Measurements from ENCODE around the gene EPN2. TPM values are rescaled to one million over a fixed set of nuclear protein-coding genes. Genes with fewer than 3 reads are reported as not detected.

The EPN2 gene
- total RNA-seq, 2 donors from 2014 or later, result 28.8 to 67.7 TPM

GRCh38 chr17:19362277-19363113 lies 125.3 kb downstream of the EPN2 start, which contains the start of gene B9D1:
TSS of gene B9D1 (minus strand) at chr17:19362723. CDS start at chr17:19362569, 154 bp downstream.
- TF ChIP-seq CTCF (IDR thresholded peaks at IDR 0.05) (peak; percentile 98 to 100 (median 100)), POLR2AphosphoS5 (IDR thresholded peaks at IDR 0.05) (peak; percentile 91), POLR2A (IDR thresholded peaks at IDR 0.05) (no peak)
- WGBS, result under 1% methylated on average over 72 of the region's 83 CpGs
- Histone ChIP-seq H3K36me3 (no peaks in the 10 kb centered on the region), H3K4me1 (replicated peaks) (no peaks in the 10 kb centered on the region), H3K27ac (peak within 1 kb of the TSS; percentile 86 to 87), H3K9me3 (no peaks in the 10 kb centered on the region), H3K4me3 (peak within 1 kb of the TSS; percentile 61 to 69), H3K27me3 (replicated peaks; ENCODE audit: insufficient read depth) (no peaks in the 10 kb centered on the region)
- peak; percentile 91 for DNase-seq (ENCODE audit: low spot score)
- intact Hi-C loops (cut with DNase I), result loop anchor here (1.0 to 5.0 kb wide), 3 partner anchors 85 to 400 kb away; no protein-coding TSS in a partner anchor

GRCh38 chr17:19363114-19363438 lies 125.9 kb downstream of the EPN2 start:
- Histone ChIP-seq H3K9me3 (no peaks in the 10 kb centered on the region), H3K27ac (peak overlapping the region; percentile 86 to 87), H3K4me1 (replicated peaks) (no peaks in the 10 kb centered on the region), H3K36me3 (no peaks in the 10 kb centered on the region), H3K27me3 (replicated peaks; ENCODE audit: insufficient read depth) (no peaks in the 10 kb centered on the region), H3K4me3 (peak overlapping the region; percentile 61 to 69)
- 33% methylated on average over 14 of the region's 14 CpGs for WGBS
- TF ChIP-seq POLR2A (IDR thresholded peaks at IDR 0.05) (no peak), CTCF (IDR thresholded peaks at IDR 0.05) (no peak), POLR2AphosphoS5 (IDR thresholded peaks at IDR 0.05) (no peak)
- no peak for DNase-seq (ENCODE audit: low spot score)
- intact Hi-C loops (cut with DNase I), result loop anchor here (5.0 kb wide), 2 partner anchors 144 to 399 kb away; no protein-coding TSS in a partner anchor

GRCh38 chr17:19363460-19364035 lies 126.4 kb downstream of the EPN2 start:
- Histone ChIP-seq H3K9me3 (no peaks in the 10 kb centered on the region), H3K4me3 (no peak overlapping the region), H3K4me1 (replicated peaks) (no peaks in the 10 kb centered on the region), H3K36me3 (no peaks in the 10 kb centered on the region), H3K27me3 (replicated peaks; ENCODE audit: insufficient read depth) (no peaks in the 10 kb centered on the region), H3K27ac (no peak overlapping the region)
- 50% methylated on average over 6 of the region's 6 CpGs for WGBS
- DNase-seq (ENCODE audit: low spot score), result no peak
- TF ChIP-seq CTCF (IDR thresholded peaks at IDR 0.05) (no peak), POLR2A (IDR thresholded peaks at IDR 0.05) (no peak), POLR2AphosphoS5 (IDR thresholded peaks at IDR 0.05) (no peak)
- intact Hi-C loops (cut with DNase I), result loop anchor here (5.0 kb wide), 2 partner anchors 144 to 399 kb away; no protein-coding TSS in a partner anchor

- no peaks in the 10 kb centered on the region for H3K9me3 ChIP-seq
- H3K27me3 ChIP-seq (replicated peaks; ENCODE audit: insufficient read depth), result no peaks in the 10 kb centered on the region
- WGBS, result 63% methylated on average over 14 of the region's 14 CpGs
- intact Hi-C loops (cut with DNase I), result loop anchor here (5.0 kb wide), 2 partner anchors 142 to 397 kb away; no protein-coding TSS in a partner anchor
- DNase-seq (ENCODE audit: low spot score), result no peak
- H3K27ac ChIP-seq, result no peak overlapping the region
- no peaks in the 10 kb centered on the region for H3K36me3 ChIP-seq
- H3K4me3 ChIP-seq, result no peak overlapping the region
- TF ChIP-seq CTCF (IDR thresholded peaks at IDR 0.05), result no peak
- no peak for TF ChIP-seq POLR2AphosphoS5 (IDR thresholded peaks at IDR 0.05)
- no peak for TF ChIP-seq POLR2A (IDR thresholded peaks at IDR 0.05)
- no peaks in the 10 kb centered on the region for H3K4me1 ChIP-seq (replicated peaks)
Observed at GRCh38 chr17:19364699-19365498, 127.7 kb downstream of the EPN2 start.
